HEK293 (cell line): ENCODE results near the gene BCL2.

ENCODE experiments used
- CTCF ChIA-PET: fragments of 350-600 bp; formaldehyde crosslinking; extraction: SDS; loops from one replicate; lab custom pipeline; 2021; ENCODE audit warnings: antibody characterized with exemption; lab: Yijun Ruan, JAX
- POLR2A ChIA-PET: fragments of 300-600 bp; formaldehyde crosslinking; extraction: SDS; loops from one replicate; lab custom pipeline; 2020; ENCODE audit warnings: antibody characterized with exemption, inconsistent platforms; lab: Yijun Ruan, JAX
- H3K27ac ChIP-seq: fragments of 200-500 bp; sonication (Bioruptor generic); 2 replicates; pipeline ENCODE4 v1.5.1; 2014; ENCODE audit warnings: low read depth, low read length, control low read depth, inconsistent platforms; ENCODE audit errors: extremely low read depth
- H3K36me3 ChIP-seq, 2 experiments: fragments of 200-500 bp in 1 of 2; sonication (Bioruptor generic) in 1 of 2; 1 replicate in 1 of 2; 2 replicates in 1 of 2; pipeline ENCODE4 v1.5.1; 2014 to 2017; ENCODE audit warnings: inconsistent platforms in 2 of 2, low read length in 2 of 2; ENCODE audit not compliant: control insufficient read depth in 2 of 2, insufficient read depth in 1 of 2
- H3K4me1 ChIP-seq: fragments of 200-500 bp; sonication (Bioruptor generic); 2 replicates; pipeline ENCODE4 v1.5.1; 2014; ENCODE audit warnings: mild to moderate bottlenecking, low read length, inconsistent platforms; ENCODE audit not compliant: control insufficient read depth, insufficient read depth
- H3K4me3 ChIP-seq: 2 replicates; pipeline ENCODE4 v1.5.1; 2011; ENCODE audit warnings: low read depth, mild to moderate bottlenecking, control low read depth, low read length, moderate library complexity
- H3K9me3 ChIP-seq: fragments of 200-500 bp; sonication (Bioruptor generic); 2 replicates; pipeline ENCODE4 v1.5.1; 2014; ENCODE audit warnings: low read depth, low read length, inconsistent platforms; ENCODE audit not compliant: control insufficient read depth, insufficient read depth
- PRDM10 ChIP-seq: fragments of 450-650 bp; formaldehyde crosslinking; IDR thresholded peaks from 2 replicates; pipeline ENCODE4 v1.5.1; 2016; ENCODE audit warnings: missing biosample characterization, missing genetic modification characterization
- PRDM4 ChIP-seq: fragments of 450-650 bp; formaldehyde crosslinking; IDR thresholded peaks from 2 replicates; pipeline ENCODE4 v1.5.1; 2017; ENCODE audit warnings: missing biosample characterization, missing genetic modification characterization
- SCRT1 ChIP-seq: fragments of 450-650 bp; formaldehyde crosslinking; IDR thresholded peaks from 2 replicates; pipeline ENCODE4 v1.5.1; 2016; ENCODE audit warnings: missing biosample characterization, missing genetic modification characterization, borderline replicate concordance
- ZNF174 ChIP-seq: fragments of 450-650 bp; formaldehyde crosslinking; IDR thresholded peaks from 2 replicates; pipeline ENCODE4 v1.5.0; 2017; ENCODE audit warnings: missing biosample characterization, mild to moderate bottlenecking, missing genetic modification characterization
- ZNF184 ChIP-seq: fragments of 450-650 bp; IDR thresholded peaks from 2 replicates; pipeline ENCODE4 v1.5.1; 2018; ENCODE audit warnings: missing biosample characterization, mild to moderate bottlenecking, missing genetic modification characterization
- ZNF214 ChIP-seq: fragments of 450-650 bp; formaldehyde crosslinking; IDR thresholded peaks from 2 replicates; pipeline ENCODE4 v1.5.1; 2017; ENCODE audit warnings: missing biosample characterization, mild to moderate bottlenecking, missing genetic modification characterization, borderline replicate concordance
- ZNF274 ChIP-seq, 2 experiments: fragments of 200-500 bp in 1 of 2; fragments of 450-650 bp in 1 of 2; sonication (Bioruptor generic) in 1 of 2; formaldehyde crosslinking in 1 of 2; IDR thresholded peaks; 2 replicates each; pipeline versions ENCODE4 v1.5.1 to v1.6.1; 2014 to 2016; ENCODE audit warnings: borderline replicate concordance in 1 of 2, inconsistent platforms in 1 of 2, low read length in 1 of 2, missing biosample characterization in 1 of 2, missing genetic modification characterization in 1 of 2
- ZNF280C ChIP-seq: fragments of 450-650 bp; formaldehyde crosslinking; IDR thresholded peaks from 2 replicates; pipeline ENCODE4 v1.5.1; 2016; ENCODE audit warnings: missing biosample characterization, missing genetic modification characterization
- ZNF48 ChIP-seq: fragments of 450-650 bp; formaldehyde crosslinking; IDR thresholded peaks from 2 replicates; pipeline ENCODE4 v1.5.1; 2016; ENCODE audit warnings: missing biosample characterization, missing genetic modification characterization
- ZNF518A ChIP-seq: fragments of 450-650 bp; formaldehyde crosslinking; conservative IDR thresholded peaks from 2 replicates; pipeline ENCODE4 v1.5.1; 2016; ENCODE audit warnings: low read depth, missing biosample characterization, missing genetic modification characterization
- ZNF560 ChIP-seq: fragments of 450-650 bp; formaldehyde crosslinking; IDR thresholded peaks from 2 replicates; pipeline ENCODE4 v1.5.1; 2017; ENCODE audit warnings: missing biosample characterization, missing genetic modification characterization, borderline replicate concordance
- ZNF571 ChIP-seq: fragments of 450-650 bp; formaldehyde crosslinking; IDR thresholded peaks from 2 replicates; pipeline ENCODE4 v1.5.0; 2017; ENCODE audit warnings: missing biosample characterization, missing genetic modification characterization
- ZNF639 ChIP-seq: fragments of 450-650 bp; formaldehyde crosslinking; IDR thresholded peaks from 2 replicates; pipeline ENCODE4 v1.5.1; 2016; ENCODE audit warnings: missing biosample characterization, missing genetic modification characterization
- ZNF654 ChIP-seq: fragments of 450-650 bp; formaldehyde crosslinking; IDR thresholded peaks from 2 replicates; pipeline ENCODE4 v1.5.1; 2016; ENCODE audit warnings: low read depth, missing biosample characterization, missing genetic modification characterization
- ZNF792 ChIP-seq: fragments of 450-650 bp; formaldehyde crosslinking; IDR thresholded peaks from 2 replicates; pipeline ENCODE4 v1.5.1; 2016; ENCODE audit warnings: missing biosample characterization, missing genetic modification characterization
- TF ChIP-seq, protein P1 (sequence below): fragments of 450-650 bp; formaldehyde crosslinking; IDR thresholded peaks from 2 replicates; pipeline ENCODE4 v1.5.1; 2016; ENCODE audit warnings: missing biosample characterization, missing genetic modification characterization

BCL2 gene

DNA sequence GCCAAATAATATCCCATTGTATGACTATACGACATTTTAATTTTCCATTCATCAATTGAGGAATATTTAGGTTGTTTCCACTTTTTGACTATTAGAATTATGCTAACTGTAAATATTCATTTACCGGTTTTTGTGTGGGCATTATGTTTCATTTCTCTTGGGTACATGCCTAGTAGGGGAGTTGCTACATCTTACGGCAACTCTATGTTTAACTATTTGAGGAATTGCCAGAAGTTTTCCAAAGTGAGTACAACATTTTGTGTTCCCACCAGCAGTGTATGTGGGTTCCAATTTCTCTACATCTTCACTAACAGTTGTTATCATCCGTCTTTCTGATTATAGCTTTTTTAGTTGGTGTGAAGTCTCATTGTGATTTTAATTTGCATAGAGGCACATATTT is 49.0 kb upstream of the BCL2 start (continued):
- no peak for TF ChIP-seq PRDM10 (tag by site-specific recombination)
- no peak for TF ChIP-seq ZNF518A (tag by site-specific recombination)

GRCh38 chr18:63367053-63367953 is 47.7 kb upstream of the BCL2 start, which contains the start of gene KDSR:
Gene KDSR (minus strand): TSS chr18:63367206. CDS start chr18:63367118, 88 bp downstream.
- Histone ChIP-seq H3K27ac (peak within 1 kb of the TSS; percentile 95), H3K9me3 (no peaks in the 10 kb centered on the region), H3K36me3 (peaks cover 4% of the 10 kb centered on the region in 2 experiments), H3K4me3 (peak within 1 kb of the TSS; percentile 74), H3K4me1 (peaks cover 7% of the 10 kb centered on the region; the same call in 1 of the 2 replicates)
- POLR2A ChIA-PET = interaction anchor here (0.6 to 1.6 kb wide), 12 partner anchors 12 to 845 kb away, joined by 3 to 29 read pairs (median 4); partner anchors contain the start of genes VPS4B and ZCCHC2
- CTCF ChIA-PET = interaction anchor here (0.6 to 1.0 kb wide), 3 partner anchors 72 to 1118 kb away, joined by 3 to 7 read pairs (median 4); no protein-coding TSS in a partner anchor
- TF ChIP-seq ZNF571 (no peak), ZNF184 (tag by site-specific recombination) (peak; percentile 73; the same call in 1 of the 2 replicates), ZNF214 (tag by site-specific recombination) (no peak), ZNF174 (tag by site-specific recombination) (no peak), PRDM4 (tag by site-specific recombination) (peak; percentile 97), ZNF560 (tag by site-specific recombination) (peak; percentile 1; the same call in 1 of the 2 replicates), ZNF654 (tag by site-specific recombination) (no peak), ZNF274 (IDR thresholded peaks at IDR 0.05; ENCODE audit: low read length) (no peak), ZNF274 (tag by site-specific recombination; IDR thresholded peaks at IDR 0.05; ENCODE audit: borderline replicate concordance) (no peak), ZNF48 (no peak), ZNF639 (tag by site-specific recombination) (peak; percentile 79), ZNF280C (tag by site-specific recombination) (no peak), ZNF792 (tag by site-specific recombination) (no peak), SCRT1 (no peak)
- TF ChIP-seq, protein P1, sequence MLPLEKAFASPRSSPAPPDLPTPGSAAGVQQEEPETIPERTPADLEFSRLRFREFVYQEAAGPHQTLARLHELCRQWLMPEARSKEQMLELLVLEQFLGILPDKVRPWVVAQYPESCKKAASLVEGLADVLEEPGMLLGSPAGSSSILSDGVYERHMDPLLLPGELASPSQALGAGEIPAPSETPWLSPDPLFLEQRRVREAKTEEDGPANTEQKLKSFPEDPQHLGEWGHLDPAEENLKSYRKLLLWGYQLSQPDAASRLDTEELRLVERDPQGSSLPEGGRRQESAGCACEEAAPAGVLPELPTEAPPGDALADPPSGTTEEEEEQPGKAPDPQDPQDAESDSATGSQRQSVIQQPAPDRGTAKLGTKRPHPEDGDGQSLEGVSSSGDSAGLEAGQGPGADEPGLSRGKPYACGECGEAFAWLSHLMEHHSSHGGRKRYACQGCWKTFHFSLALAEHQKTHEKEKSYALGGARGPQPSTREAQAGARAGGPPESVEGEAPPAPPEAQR = peak; percentile 88
